Activated T-helper 9 cell treated with anti-CD3 and anti-CD28 coated beads, Interleukin-2, amount 50 U/mL, for 16 hours (primary cell): ENCODE measurements around the gene DCST2.
"Not testable (repeated sequence)": the region's sequence is repeated elsewhere in the genome, so short reads cannot be mapped to it uniquely, and the experiment has no call there.

Experiments
- DNase-seq: peaks from one replicate; pipeline ENCODE4 v3.0.0-alpha.2; 2020; ENCODE audit warnings: low read depth

DCST2 gene

DNA sequence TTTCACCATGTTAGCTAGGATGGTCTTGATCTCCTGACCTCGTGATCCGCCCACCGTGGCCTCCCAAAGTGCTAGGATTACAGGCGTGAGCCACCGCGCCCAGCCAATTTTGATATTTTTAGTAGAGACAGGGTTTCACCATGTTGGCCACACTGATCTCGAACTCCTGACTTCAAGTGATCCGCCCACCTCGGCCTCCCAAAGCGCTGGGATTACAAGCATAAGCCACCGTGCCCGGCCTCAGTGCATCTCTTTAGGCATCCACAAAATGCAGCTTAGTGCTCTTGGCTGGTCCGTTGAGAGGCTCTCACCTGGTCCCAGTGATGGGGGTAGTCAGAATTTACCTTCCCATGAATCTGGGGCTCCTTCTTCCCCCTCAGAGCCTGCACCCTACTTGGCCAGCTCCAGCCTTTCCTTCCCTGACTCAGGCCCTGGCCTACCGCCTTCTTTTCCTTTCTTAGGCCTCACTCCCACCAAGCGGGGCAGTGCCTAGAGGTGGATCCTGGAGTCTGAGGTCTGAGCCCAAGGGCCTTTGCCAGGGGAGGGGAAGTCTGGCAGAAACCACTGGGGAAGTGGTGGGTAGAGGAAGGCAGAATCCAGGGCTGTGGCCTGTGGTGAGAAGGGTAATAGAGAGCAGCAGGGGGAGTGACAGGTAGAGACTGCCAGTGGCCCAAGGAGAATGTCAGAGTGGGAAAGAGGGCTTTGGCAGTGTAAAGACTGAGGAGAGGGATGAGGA lies 36.4 kb downstream of the DCST2 start:
- no peak for DNase-seq

DNA sequence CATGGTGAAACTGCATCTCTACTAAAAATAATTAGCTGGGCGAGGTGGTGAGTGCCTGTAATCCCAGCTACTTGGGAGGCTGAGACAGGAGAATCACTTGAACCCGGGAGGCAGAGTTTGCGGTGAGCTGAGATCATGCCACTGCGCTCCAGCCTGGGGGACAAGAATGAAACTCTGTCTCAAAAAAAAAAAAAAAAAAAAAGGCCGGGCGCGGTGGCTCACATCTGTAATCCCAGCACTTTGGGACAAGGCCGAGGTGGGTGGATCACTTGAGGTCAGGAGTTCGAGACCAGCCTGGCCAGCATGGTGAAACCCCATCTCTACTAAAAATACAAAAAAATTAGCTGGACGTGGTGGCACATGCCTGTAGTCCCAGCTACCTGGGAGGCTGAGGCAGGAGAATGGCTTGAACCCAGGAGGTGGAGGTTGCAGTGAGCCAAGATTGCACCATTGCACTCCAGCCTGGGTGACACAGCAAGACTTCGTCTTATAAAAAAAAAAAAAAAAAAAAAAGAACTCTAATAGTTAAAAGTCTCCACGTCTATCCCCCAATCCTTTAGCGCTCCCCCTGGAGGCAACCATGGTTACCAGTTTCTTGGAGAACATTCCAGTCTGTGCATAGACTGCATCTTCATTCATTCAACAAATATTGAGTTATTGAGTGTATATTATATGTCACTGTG lies 38.1 kb downstream of the DCST2 start:
- DNase-seq: not testable (repeated sequence)

DNA sequence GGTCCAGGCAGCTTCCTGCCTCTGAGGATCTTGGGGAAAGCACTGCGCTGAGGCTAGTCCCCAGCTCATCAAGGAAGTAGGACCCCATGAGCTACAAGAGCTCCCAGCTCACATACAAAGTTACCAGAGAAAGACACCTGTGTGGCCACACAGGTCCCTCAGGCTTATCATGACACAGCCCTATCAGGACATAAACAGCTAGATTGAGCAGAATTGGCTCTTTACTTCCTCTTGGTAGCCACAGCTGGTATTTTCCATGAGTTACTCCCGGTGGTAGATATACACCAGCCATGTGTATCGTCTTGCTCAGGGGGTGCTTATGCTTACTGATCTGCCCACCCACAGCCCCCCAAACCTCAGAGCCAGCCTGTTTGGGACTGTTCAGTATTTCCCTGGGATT lies 39.0 kb downstream of the DCST2 start:
- no peak for DNase-seq

- no peak for DNase-seq
Observed at GRCh38 chr1:154994269-154994587, 39.4 kb downstream of the DCST2 start.

- no peak for DNase-seq
Observed at GRCh38 chr1:154993572-154994268, 39.9 kb downstream of the DCST2 start, which contains the start of gene LENEP. TSS of gene LENEP (plus strand) at chr1:154993586. CDS start at chr1:154993608, 22 bp downstream.

GRCh38 chr1:154992721-154993571 lies 40.6 kb downstream of the DCST2 start:
- no peak for DNase-seq

DNA sequence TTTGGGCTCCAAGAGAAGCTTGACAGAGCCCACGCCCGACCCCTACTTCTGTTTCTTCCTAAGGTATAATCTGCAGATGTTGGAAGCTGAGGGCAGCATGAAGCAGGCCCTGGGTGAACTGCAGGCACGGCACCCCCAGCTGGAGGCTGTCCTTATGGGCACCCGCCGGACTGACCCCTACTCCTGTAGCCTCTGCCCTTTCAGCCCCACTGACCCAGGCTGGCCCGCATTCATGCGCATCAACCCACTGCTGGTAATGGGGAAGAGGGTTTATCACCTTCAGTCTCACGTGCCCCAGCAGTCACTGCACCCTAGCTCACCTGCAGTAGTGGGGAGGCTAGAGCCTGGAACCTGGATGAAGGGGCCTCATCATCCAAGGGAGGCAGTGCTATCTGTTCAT lies 43.3 kb downstream of the DCST2 start:
- no peak for DNase-seq

- DNase-seq: no peak
Observed at GRCh38 chr1:154989195-154989860, 44.3 kb downstream of the DCST2 start.

DNA sequence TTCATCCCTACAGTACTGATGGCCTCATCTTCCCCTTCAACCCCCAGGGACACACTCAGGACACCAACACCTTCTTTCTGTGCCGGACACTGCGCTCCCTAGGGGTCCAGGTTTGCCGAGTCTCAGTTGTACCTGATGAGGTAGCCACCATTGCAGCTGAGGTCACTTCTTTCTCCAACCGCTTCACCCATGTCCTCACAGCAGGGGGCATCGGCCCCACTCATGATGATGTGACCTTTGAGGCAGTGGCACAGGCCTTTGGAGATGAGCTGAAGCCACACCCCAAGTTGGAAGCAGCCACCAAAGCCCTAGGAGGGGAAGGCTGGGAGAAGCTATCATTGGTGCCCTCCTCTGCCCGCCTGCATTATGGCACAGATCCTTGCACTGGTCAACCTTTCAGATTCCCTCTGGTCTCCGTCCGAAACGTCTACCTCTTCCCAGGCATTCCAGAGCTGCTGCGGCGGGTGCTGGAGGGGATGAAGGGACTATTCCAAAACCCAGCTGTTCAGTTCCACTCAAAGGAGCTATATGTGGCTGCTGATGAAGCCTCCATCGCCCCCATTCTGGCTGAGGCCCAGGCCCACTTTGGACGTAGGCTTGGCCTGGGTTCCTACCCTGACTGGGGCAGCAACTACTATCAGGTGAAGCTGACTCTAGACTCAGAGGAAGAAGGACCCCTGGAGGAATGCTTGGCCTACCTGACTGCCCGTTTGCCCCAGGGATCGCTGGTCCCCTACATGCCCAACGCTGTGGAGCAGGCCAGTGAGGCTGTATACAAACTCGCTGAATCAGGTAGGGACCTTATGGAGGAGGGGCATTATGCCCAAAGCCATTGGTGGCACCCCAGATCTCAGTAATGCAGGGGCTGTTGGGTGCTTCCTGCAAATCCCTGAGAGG lies 45.3 kb downstream of the DCST2 start:
- no peak for DNase-seq

DNA sequence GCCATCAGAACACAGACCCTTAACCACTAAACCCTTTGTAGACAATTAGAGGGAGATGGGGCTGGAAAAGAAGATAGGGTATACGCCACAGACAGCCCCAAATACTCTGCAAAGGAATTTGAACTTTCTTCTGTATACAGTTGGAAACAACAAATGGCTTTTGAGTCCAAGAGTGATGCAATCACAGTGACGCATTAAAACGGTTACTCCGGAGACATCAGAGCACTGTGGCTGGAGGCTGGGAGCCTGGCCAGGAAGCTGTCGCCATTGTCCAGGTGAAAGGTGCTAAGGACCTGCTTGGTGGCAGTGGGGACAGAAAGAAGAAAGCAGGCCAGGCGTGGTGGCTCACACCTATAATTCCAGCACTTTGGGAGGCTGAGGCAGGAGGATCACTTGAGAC lies 46.3 kb downstream of the DCST2 start:
- no peak for DNase-seq

- not testable (repeated sequence) for DNase-seq
Observed at GRCh38 chr1:154986736-154987135, 46.8 kb downstream of the DCST2 start.

DNA sequence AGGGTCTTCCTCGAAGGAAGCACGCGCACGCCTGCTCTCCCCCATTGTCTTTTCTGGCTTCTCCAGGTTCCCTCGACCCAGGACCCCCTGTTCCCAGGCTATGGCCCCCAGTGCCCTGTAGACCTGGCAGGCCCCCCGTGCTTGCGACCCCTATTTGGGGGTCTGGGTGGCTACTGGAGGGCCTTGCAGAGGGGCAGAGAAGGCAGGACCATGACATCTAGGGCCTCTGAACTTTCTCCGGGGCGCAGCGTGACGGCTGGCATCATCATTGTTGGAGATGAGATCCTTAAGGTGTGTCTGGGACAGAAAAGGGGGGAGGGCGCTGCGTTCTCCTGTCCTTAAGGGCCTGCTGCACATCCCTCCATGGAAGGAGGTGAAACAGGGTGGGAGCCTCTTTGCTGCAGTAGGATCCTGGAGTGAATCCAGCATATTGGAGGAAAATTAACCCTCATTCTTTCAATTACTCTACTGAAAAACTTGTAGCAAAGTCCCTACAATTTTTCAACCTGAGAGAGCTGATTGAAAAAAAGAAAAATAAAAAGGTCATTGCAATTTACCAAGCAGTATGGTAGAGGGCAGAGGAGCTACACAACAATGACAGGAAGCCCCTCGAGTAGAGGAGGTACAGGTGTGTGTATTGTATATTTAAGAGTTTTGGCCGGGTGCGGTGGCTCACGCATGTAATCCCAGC lies 49.7 kb downstream of the DCST2 start:
- no peak for DNase-seq

DNA sequence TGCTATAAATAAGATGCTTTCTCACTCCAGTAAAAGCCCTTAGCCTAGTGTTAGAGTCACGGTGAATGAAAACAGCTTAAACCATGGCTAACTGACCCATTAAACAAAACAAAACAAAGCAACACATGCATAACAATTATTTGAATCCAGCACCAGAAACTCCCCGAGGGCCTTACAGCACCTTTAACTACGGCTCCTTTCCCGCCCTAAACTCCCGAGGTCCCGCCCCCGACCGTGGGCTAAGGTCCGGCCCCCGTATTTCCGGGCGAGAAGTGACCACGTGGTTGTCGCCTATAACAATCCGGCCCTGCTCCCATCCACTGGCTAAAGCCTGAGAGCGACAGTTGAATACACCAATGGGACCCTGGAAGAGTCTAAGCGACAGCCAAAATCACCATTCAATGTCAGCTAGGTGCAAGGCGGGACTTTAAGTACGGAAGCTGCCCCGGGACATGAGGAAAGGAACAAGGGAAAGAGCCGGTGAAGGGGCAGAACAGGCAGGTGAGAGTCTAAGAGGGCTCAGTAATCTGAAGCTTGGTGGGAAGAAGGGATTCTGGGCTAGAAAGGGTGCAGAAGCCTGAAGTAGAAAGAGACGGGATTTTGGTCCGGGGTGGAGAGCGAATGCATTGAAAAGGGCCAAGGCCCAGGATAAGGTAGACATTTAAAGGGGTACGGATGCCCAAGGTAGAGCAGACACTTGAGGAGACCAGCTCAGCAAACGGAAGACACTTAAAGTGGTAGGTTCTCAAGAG lies 50.5 kb downstream of the DCST2 start, which contains the start of gene FLAD1:
TSS of gene FLAD1 (plus strand) at position 448 of the 752 bp plus-strand sequence. CDS start 351 bp downstream, outside the sequence.
- peak; percentile 91 for DNase-seq

- no peak for DNase-seq
Observed at GRCh38 chr1:154982341-154982740, 51.2 kb downstream of the DCST2 start.

DNA sequence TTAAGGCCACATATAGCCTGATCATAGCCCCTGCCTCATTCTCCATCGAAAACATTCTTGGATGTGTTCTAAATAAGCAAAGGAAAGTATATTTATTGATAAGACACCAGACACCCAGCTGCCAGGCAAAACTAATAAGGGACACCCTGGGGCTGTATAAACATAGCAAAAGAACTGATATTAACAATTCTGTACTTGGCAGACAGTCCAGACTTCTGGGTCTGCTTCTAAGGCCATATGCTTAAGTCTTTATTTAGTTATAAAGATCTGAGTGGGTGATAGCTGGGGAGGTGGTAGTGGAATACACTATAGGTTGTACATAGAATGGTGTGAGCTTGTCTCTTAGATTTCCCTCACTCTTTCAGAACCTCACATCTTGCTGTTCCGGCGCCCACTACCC lies 55.2 kb downstream of the DCST2 start:
- DNase-seq: no peak

DNA sequence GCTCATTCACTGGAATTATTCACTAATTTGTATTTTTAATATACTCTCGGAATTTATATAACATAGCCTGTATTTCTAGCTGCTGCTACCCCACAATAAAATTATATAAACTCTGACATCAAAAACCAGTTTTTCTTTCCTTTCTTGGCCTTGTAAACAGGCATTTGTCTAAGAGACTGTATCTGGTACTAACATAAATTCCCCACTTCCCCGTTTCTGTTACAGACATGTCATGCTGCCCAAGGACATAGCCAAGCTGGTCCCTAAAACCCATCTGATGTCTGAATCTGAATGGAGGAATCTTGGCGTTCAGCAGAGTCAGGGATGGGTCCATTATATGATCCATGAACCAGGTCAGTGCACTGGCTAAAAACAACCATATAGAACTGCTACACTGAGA lies 55.8 kb downstream of the DCST2 start:
- DNase-seq: not testable (repeated sequence)

- peak; percentile 54 for DNase-seq
Observed at GRCh38 chr1:154975409-154976059, 58.0 kb downstream of the DCST2 start.

DNA sequence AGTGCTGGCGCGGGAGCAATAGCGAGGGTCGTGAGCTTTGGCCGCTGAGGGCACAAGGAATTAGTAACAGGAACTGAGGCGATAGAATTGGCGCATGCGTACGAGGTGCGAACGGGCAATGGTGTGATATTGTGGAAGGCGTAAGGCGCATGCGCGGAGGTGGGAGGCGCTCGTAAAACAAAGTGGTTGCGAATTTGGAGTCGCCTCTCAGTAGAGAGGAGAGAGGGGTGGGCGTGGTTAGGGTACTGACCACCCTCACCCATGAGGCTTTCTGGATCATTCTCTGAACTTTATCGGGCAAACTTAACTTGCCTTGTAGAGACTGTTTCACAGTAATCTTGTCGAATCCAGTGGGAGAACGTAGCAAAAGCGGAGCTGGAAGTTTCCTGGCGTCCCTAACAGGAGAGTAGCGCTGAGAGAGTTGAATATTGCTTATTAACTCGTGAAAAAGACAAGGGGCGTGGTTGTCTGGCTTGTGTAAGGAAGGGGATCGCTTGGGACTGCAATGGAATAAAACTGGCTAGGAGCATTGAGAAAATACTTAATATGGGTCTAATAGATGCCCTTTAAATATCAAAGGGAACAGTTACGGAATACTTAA lies 58.7 kb downstream of the DCST2 start:
- DNase-seq: peak; percentile 92
